ENCODE data around the gene CAPN9.

- TF ChIP-seq CTCF (IDR thresholded peaks at IDR 0.05) (peak; percentile 57 to 90 (median 78)), POLR2A (IDR thresholded peaks at IDR 0.05) (no peak), EP300 (IDR thresholded peaks at IDR 0.05) (no peak), POLR2AphosphoS5 (IDR thresholded peaks at IDR 0.05) (no peak)
These were observed 50.8 kb downstream of the CAPN9 start for GRCh38 chr1:230797942-230798365.

Measured in gastroesophageal sphincter (tissue), 3 donors.